ENCODE results near the gene POLG.

Gene POLG

GRCh38 chr15:89322822-89323221 is 11.8 kb downstream of the POLG start:
- no peak for DNase-seq (ENCODE audit: low read depth)
- H3K4me3 ChIP-seq (ENCODE audit: low read depth, low read length), result no peak overlapping the region
- TF ChIP-seq CTCF (conservative IDR thresholded peaks at IDR 0.05; ENCODE audit: low read depth, low read length), result no peak

DNA sequence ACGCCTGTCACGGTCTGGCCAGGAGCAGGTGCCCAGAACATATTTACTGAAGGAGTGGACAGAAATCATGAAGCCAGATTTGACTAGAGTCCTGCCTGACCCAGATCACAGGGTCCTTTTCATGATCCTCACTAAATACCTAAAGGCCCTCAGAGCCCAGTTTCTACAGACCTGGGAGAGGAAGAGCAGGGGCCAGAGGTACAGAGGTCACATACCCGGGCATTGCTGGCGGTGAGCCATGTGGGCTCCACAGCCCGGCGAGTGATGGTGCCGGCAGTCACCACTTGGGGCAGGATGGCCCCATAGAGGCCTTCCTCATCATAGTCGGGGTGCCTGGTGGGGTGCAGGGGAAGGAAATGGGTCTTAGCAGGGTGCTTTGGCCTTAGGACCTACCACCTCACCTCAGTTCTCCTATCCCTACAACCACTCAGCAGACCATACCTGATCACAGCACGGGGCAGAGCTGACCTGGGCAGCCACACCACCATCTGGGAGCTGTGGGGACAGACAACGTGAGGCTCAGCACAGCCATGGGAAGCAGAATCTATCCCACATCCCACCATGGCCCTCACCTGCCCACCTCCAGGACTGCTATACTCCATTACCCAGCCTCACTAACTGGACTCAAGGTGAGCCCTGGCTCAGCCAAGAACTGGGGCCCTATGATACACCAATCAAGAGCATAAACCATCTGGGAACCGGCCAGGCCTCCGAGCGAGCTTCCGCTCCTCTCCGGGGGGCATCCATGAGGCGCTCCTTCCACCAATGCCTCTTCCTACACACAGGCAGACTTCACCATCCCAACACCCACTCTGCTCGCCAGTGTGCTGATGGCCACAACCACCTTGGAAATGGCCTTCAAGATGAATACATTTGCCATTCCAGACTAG is 12.9 kb downstream of the POLG start:
- H3K4me3 ChIP-seq (ENCODE audit: low read depth, low read length), result no peak overlapping the region
- TF ChIP-seq CTCF (conservative IDR thresholded peaks at IDR 0.05; ENCODE audit: low read depth, low read length), result no peak
- DNase-seq (ENCODE audit: low read depth), result no peak

GRCh38 chr15:89320200-89320599 is 14.4 kb downstream of the POLG start:
- no peak for DNase-seq (ENCODE audit: low read depth)
- H3K4me3 ChIP-seq (ENCODE audit: low read depth, low read length), result no peak overlapping the region
- TF ChIP-seq CTCF (conservative IDR thresholded peaks at IDR 0.05; ENCODE audit: low read depth, low read length), result no peak

- H3K4me3 ChIP-seq (ENCODE audit: low read depth, low read length), result no peak overlapping the region
- no peak for TF ChIP-seq CTCF (conservative IDR thresholded peaks at IDR 0.05; ENCODE audit: low read depth, low read length)
- DNase-seq (ENCODE audit: low read depth), result no peak
Observed at GRCh38 chr15:89319678-89320077, 14.9 kb downstream of the POLG start.

DNA sequence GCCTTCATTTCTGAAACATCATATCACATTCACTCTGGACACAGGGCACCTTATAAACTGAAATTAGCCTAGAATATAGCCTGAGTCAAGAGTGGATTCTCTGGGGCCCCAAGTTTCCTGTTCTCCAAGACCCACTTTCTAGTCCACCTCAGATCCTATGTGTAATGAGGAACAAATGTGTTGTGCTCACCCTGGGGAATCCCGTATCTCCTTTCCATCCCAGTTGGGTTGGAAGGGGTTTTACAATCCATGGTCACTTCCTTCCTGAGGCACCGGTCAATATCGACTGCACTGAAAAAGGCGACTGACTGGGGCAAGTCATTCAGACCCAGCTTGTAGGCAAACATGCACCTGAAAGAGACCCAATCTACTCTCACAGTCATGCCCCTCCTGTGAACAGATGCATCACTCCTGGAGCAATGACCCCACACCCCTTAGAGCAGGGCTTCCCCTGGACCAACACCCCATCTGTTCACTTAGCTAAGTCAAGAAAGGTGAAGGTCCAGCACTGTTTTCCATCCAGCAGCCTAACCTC is 17.4 kb downstream of the POLG start:
- no peak for TF ChIP-seq CTCF (conservative IDR thresholded peaks at IDR 0.05; ENCODE audit: low read depth, low read length)
- no peak overlapping the region for H3K4me3 ChIP-seq (ENCODE audit: low read depth, low read length)
- DNase-seq (ENCODE audit: low read depth), result no peak

DNA sequence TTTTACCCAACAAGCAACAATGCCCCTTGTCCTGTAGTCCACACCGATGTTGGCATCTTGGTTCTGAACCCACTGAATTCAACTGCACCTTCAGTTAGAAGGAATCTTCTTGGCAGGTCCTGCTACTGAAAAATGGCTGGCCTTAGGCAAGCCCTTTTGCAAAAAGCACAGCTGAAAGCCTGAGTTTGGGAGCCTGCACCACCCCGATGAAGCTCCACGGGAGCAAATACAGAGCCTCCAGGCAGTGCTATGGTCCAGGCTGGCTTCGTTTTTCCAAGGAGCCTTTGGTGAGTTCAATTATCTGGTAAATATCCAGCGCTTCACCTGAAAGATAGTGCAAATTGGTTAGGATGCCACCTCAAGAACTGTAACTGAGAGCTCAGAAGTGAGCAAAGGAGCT is 18.1 kb downstream of the POLG start:
- TF ChIP-seq CTCF (conservative IDR thresholded peaks at IDR 0.05; ENCODE audit: low read depth, low read length), result no peak
- no peak overlapping the region for H3K4me3 ChIP-seq (ENCODE audit: low read depth, low read length)
- no peak for DNase-seq (ENCODE audit: low read depth)

Data from choroid plexus epithelial cell (primary cell).